H1 (cell line): ENCODE results near the gene NEUROD4. TPM values are rescaled to one million over a fixed set of nuclear protein-coding genes. Genes with fewer than 3 reads are reported as not detected.

Experiments used
- BCL11A ChIP-seq, 2 experiments: IDR thresholded peaks; one replicate each; pipeline ENCODE4 v1.6.1; 2011; ENCODE audit warnings: low read depth in 2 of 2, low read length in 2 of 2, mild to moderate bottlenecking in 2 of 2
- EZH2 ChIP-seq: fragments of 200-600 bp; sonication (generic); IDR thresholded peaks from 2 replicates; pipeline ENCODE4 v1.7.1; 2012; ENCODE audit warnings: low read depth, mild to moderate bottlenecking, moderate library complexity, low read length, inconsistent platforms; ENCODE audit not compliant: severe bottlenecking
- POU5F1 ChIP-seq: IDR thresholded peaks from 2 replicates; pipeline ENCODE4 v1.6.1; 2011; ENCODE audit warnings: low read depth, mild to moderate bottlenecking, low read length, moderate library complexity
- RNF2 ChIP-seq: fragments of 200-900, 300-1000 bp; sonication (generic); IDR thresholded peaks from 2 replicates; pipeline ENCODE4 v1.7.1; 2016; ENCODE audit warnings: borderline replicate concordance, low read depth, mild to moderate bottlenecking, antibody characterized with exemption, low read length; ENCODE audit not compliant: poor library complexity, severe bottlenecking; ENCODE audit errors: missing control alignments
- SP1 ChIP-seq: IDR thresholded peaks from 2 replicates; pipeline ENCODE4 v1.6.1; 2011; ENCODE audit warnings: low read depth, low read length
- polyA plus RNA-seq, 7 experiments: library from polyadenylated mRNA; depleted of rRNA in 3 of 7; stranded (reverse) in 5 of 7; unstranded in 2 of 7; fragments of >200 nt in 5 of 7; fragments of 200-250 nt in 2 of 7; gene quantifications; 1 replicate in 5 of 7; 2 replicates in 1 of 7; 4 replicates in 1 of 7; pipeline versions ENCODE4 v1.2.1 to v1.2.3, GENCODE V29; 2011 to 2013; ENCODE audit warnings: missing spikeins in 2 of 7, mixed read lengths in 2 of 7
- total RNA-seq: library from RNA; stranded (reverse); fragmentation: NEBNext Ultra II Directional; extraction: Animal tissue kit (Norgen Biotek cat#: 25700); gene quantifications from 2 replicates; pipeline ENCODE4 v1.2.1, GENCODE V29; 2021

Gene NEUROD4
- total and polyA plus RNA-seq, 2 of the 8 experiments (the other 6 are each of a cell fraction or from before 2014, with no cell fraction given) = not detected

GRCh38 chr12:54998958-54999510, 20.7 kb upstream of the NEUROD4 start (continued):
- TF ChIP-seq BCL11A (IDR thresholded peaks at IDR 0.05; ENCODE audit: low read depth in 2 of 2, low read length in 2 of 2) (no peak), SP1 (no peak), EZH2 (no peak), POU5F1 (no peak), RNF2 (no peak)
